Fibroblast of villous mesenchyme (primary cell): ENCODE results near the gene NR6A1. TPM values are rescaled to one million over a fixed set of nuclear protein-coding genes. Genes with fewer than 3 reads are reported as not detected.

Experiments
- DNase-seq: peaks from one replicate; pipeline ENCODE4 v3.0.0-alpha.2; 2010; ENCODE audit warnings: low read depth
- H3K4me3 ChIP-seq: 2 replicates; pipeline ENCODE4 v1.5.1; 2011; ENCODE audit warnings: low read depth, mild to moderate bottlenecking, low read length
- CTCF ChIP-seq: IDR thresholded peaks from 2 replicates; pipeline ENCODE4 v1.5.1; 2012; ENCODE audit warnings: low read depth, mild to moderate bottlenecking, low read length; ENCODE audit not compliant: insufficient read depth
- total RNA-seq: library from RNA; depleted of rRNA; stranded (reverse); fragments of >200 nt; gene quantifications from 2 replicates; pipeline ENCODE4 v1.2.3, GENCODE V29; 2012

Gene NR6A1
- total RNA-seq, 1 donor, result under 0.01 TPM

- DNase-seq, result no peak
- no peak overlapping the region for H3K4me3 ChIP-seq
- no peak for TF ChIP-seq CTCF
Observed at GRCh38 chr9:124758691-124759090, 12.4 kb downstream of the NR6A1 start.

DNA sequence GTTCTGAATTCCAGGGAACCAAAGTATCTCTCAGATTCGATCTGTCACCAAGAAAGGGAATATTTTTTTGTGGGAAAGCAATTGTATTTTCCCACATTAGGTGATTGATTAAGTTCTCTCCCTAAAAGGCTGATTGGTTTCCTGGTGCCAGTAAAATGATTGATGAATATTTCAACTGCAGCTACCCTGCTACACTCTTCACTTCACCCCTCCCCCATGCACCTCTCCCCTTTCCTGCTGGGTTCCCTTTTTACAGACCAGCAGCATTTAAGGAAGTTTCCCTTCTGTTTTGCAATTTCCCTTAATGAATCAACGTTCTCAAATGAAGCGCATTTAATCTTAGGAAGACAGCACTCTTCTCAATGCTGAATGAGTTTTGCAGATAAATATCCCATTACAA is 13.1 kb downstream of the NR6A1 start:
- H3K4me3 ChIP-seq, result no peak overlapping the region
- no peak for DNase-seq
- TF ChIP-seq CTCF, result no peak

DNA sequence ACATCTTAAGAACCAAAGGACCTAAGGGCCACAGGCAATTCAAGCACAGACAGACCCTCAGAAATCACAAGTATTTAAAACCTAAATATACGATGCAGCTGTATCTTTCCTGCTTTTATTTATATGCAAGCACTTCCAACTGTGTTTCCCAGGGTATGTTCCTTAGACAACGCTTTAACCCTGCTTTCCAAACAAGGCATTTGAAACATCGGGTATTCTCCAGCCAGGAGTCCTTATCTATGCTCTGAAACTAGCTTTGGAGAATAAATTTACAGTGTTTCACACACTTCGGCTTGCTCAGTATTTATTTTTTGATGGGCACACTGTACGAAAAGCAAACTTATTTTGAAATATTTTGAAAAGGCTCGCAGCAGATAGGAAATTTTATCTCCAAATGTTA is 13.5 kb downstream of the NR6A1 start:
- TF ChIP-seq CTCF, result no peak
- no peak overlapping the region for H3K4me3 ChIP-seq
- DNase-seq, result no peak

DNA sequence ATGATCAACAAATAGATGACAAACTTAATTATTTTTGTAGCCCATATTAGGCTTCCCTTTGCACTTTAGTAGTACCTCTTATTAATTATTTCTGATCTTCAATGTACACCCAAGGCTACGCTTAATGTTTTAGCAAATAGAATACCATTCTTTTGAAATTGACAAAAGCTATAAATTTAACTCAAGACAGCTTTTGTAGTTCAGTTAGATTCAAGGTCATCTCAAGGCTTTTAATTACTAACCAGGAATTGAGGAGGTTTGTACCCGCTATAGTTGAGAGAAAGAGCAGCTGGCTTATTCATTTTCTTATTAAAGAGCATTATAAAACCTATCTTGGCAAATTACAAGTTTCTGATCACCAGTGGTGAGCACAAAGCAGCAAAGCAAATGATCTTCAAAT is 15.1 kb downstream of the NR6A1 start:
- no peak overlapping the region for H3K4me3 ChIP-seq
- TF ChIP-seq CTCF, result no peak
- no peak for DNase-seq

DNA sequence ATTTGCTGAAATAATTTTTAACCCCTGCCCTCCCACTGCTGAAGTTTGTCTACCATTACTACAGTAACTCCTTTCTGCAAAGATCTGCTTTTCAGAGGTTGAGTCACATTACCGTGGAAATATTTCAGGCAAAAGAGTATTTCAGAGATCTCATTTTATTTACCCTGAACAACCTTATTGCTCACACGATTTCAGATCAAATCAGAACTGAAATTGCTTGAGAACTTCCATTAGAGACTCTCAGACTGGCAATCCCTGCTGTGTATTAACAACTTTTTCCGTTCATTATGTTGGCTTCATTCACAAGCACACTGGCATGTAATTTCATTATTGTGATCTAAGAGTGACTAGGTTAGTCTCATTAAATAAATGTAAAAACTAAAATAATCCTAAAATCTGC is 16.1 kb downstream of the NR6A1 start:
- H3K4me3 ChIP-seq, result no peak overlapping the region
- TF ChIP-seq CTCF, result no peak

DNA sequence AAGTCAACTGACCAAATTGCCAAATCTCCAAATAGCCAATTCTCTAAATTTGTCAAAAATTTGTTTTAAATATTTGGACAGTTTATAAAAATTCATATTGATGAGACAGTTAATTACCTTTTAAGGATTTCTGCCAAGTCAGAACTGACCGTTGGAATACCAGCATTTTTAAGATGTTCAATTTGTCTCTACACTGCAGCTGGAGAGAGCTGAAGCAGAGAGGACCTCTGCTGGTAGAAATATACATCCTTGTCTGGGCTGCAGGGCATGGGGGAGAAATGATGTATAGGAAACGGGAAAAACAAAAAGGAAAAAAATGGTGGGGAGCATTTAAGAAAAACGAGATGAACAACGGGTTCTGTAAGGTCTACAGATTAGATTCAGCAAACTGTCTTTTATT is 16.8 kb downstream of the NR6A1 start:
- TF ChIP-seq CTCF, result peak; percentile 68
- H3K4me3 ChIP-seq, result no peak overlapping the region
- peak; percentile 33 for DNase-seq

More for the DNA sequence above, 16.1 kb downstream of the NR6A1 start:
- no peak for DNase-seq

- TF ChIP-seq CTCF, result no peak
- no peak for DNase-seq
- H3K4me3 ChIP-seq, result no peak overlapping the region
Observed at GRCh38 chr9:124752967-124753366, 18.1 kb downstream of the NR6A1 start.
